A673 (cell line): ENCODE measurements around the gene DNAI1.

Experiments used
- CTCF ChIP-seq: fragments of 300-800, 200-600 bp; sonication (generic); conservative IDR thresholded peaks from 2 replicates; pipeline ENCODE4 v1.5.1; 2017; ENCODE audit warnings: low read depth, mild to moderate bottlenecking, antibody characterized with exemption, low read length, moderate library complexity, mixed read lengths
- EZH2 ChIP-seq: fragments of 200-600 bp; sonication (generic); IDR thresholded peaks from 2 replicates; pipeline ENCODE4 v1.6.1; 2017; ENCODE audit warnings: borderline replicate concordance, low read depth, mild to moderate bottlenecking, mixed read lengths, antibody characterized with exemption, low read length; ENCODE audit not compliant: poor library complexity, severe bottlenecking

GRCh38 chr9:34560599-34561214 lies 102.1 kb downstream of the DNAI1 start:
- TF ChIP-seq CTCF, result no peak
- TF ChIP-seq EZH2, result no peak
